Fibroblast of the aortic adventitia (primary cell): ENCODE results near the gene SLC35B1. TPM values are rescaled to one million over a fixed set of nuclear protein-coding genes. Genes with fewer than 3 reads are reported as not detected.

Source experiments
- DNase-seq: peaks from one replicate; pipeline ENCODE4 v3.0.0-alpha.2; 2010; ENCODE audit warnings: low read depth
- H3K4me3 ChIP-seq: 2 replicates; pipeline ENCODE4 v1.5.1; 2011; ENCODE audit warnings: low read depth, mild to moderate bottlenecking, control low read depth, low read length, moderate library complexity
- CTCF ChIP-seq: IDR thresholded peaks from 2 replicates; pipeline ENCODE4 v1.5.1; 2011; ENCODE audit warnings: mild to moderate bottlenecking, low read length, control low read depth, inconsistent platforms; ENCODE audit not compliant: insufficient read depth
- total RNA-seq: library from RNA; depleted of rRNA; stranded (reverse); fragments of >200 nt; gene quantifications from 2 replicates; pipeline ENCODE4 v1.2.3, GENCODE V29; 2012; ENCODE audit warnings: low replicate concordance

SLC35B1 gene
- total RNA-seq, 1 donor: 59.7 TPM

GRCh38 chr17:49699966-49700575 is 7.7 kb downstream of the SLC35B1 start:
- H3K4me3 ChIP-seq: no peak overlapping the region
- no peak for TF ChIP-seq CTCF
- DNase-seq: no peak

- TF ChIP-seq CTCF: no peak
- H3K4me3 ChIP-seq: no peak overlapping the region
- no peak for DNase-seq
Observed at GRCh38 chr17:49698005-49698404, 9.8 kb downstream of the SLC35B1 start.

- H3K4me3 ChIP-seq: no peak overlapping the region
- TF ChIP-seq CTCF: no peak
- DNase-seq: no peak
Observed at GRCh38 chr17:49696233-49696761, 11.5 kb downstream of the SLC35B1 start.

- no peak for DNase-seq
- no peak for TF ChIP-seq CTCF
- H3K4me3 ChIP-seq: no peak overlapping the region
Observed at GRCh38 chr17:49695698-49696232, 12.0 kb downstream of the SLC35B1 start.

GRCh38 chr17:49694847-49695697 is 12.7 kb downstream of the SLC35B1 start:
- no peak overlapping the region for H3K4me3 ChIP-seq
- peak; percentile 45 for DNase-seq
- peak; percentile 91 for TF ChIP-seq CTCF

GRCh38 chr17:49692751-49693150 is 15.0 kb downstream of the SLC35B1 start:
- no peak for TF ChIP-seq CTCF
- no peak overlapping the region for H3K4me3 ChIP-seq
- DNase-seq: peak; percentile 6
